NCI-H526 (cell line): ENCODE measurements around the gene HOXD10.

Experiments used
- DNase-seq, 2 experiments: peaks; one replicate each; lab custom pipeline; 2025; lab: John Stamatoyannopoulos, UW

Gene HOXD10

GRCh38 chr2:176163672-176164056 is 47.1 kb downstream of the HOXD10 start:
- DNase-seq = no peak

- DNase-seq = no peak
Observed at GRCh38 chr2:176164201-176164600, 47.6 kb downstream of the HOXD10 start.

GRCh38 chr2:176164611-176165369 is 48.2 kb downstream of the HOXD10 start:
- no peak for DNase-seq

GRCh38 chr2:176165370-176166050 is 48.9 kb downstream of the HOXD10 start:
- no peak for DNase-seq

- no peak for DNase-seq
Observed at GRCh38 chr2:176166272-176166671, 49.7 kb downstream of the HOXD10 start.

GRCh38 chr2:176167398-176167797 is 50.8 kb downstream of the HOXD10 start:
- DNase-seq = no peak

GRCh38 chr2:176169181-176169580 is 52.6 kb downstream of the HOXD10 start:
- no peak for DNase-seq
